ENCODE results near the gene ANKRD13B.
"Not testable (repeated sequence)": the region's sequence is repeated elsewhere in the genome, so short reads cannot be mapped to it uniquely, and the experiment has no call there.

Gene ANKRD13B

GRCh38 chr17:29633886-29634285 is 41.0 kb downstream of the ANKRD13B start:
- DNase-seq (ENCODE audit: insufficient read length, low spot score) = no peak
- TF ChIP-seq POLR2A (IDR thresholded peaks at IDR 0.05; ENCODE audit: low read depth, low read length) = no peak
- FAIRE-seq = no peak

GRCh38 chr17:29640413-29640812 is 47.5 kb downstream of the ANKRD13B start:
- DNase-seq (ENCODE audit: insufficient read length, low spot score) (no peak), FAIRE-seq (no peak)
- no peak for TF ChIP-seq POLR2A (IDR thresholded peaks at IDR 0.05; ENCODE audit: low read depth, low read length)

GRCh38 chr17:29640981-29641642 is 48.2 kb downstream of the ANKRD13B start:
- no peak for DNase-seq (ENCODE audit: insufficient read length, low spot score)
- TF ChIP-seq POLR2A (IDR thresholded peaks at IDR 0.05; ENCODE audit: low read depth, low read length) = no peak
- FAIRE-seq = no peak

- DNase-seq (ENCODE audit: insufficient read length, low spot score) = no peak
- TF ChIP-seq POLR2A (IDR thresholded peaks at IDR 0.05; ENCODE audit: low read depth, low read length) = no peak
- no peak for FAIRE-seq
Observed at GRCh38 chr17:29642171-29642611, 49.3 kb downstream of the ANKRD13B start.

GRCh38 chr17:29643817-29644160 is 50.9 kb downstream of the ANKRD13B start:
- FAIRE-seq (no peak), DNase-seq (ENCODE audit: insufficient read length, low spot score) (no peak)
- TF ChIP-seq POLR2A (IDR thresholded peaks at IDR 0.05; ENCODE audit: low read depth, low read length) = no peak

- DNase-seq (ENCODE audit: insufficient read length, low spot score) (no peak), FAIRE-seq (no peak)
- no peak for TF ChIP-seq POLR2A (IDR thresholded peaks at IDR 0.05; ENCODE audit: low read depth, low read length)
Observed at GRCh38 chr17:29645515-29646051, 52.7 kb downstream of the ANKRD13B start.

- no peak for TF ChIP-seq POLR2A (IDR thresholded peaks at IDR 0.05; ENCODE audit: low read depth, low read length)
- DNase-seq (ENCODE audit: insufficient read length, low spot score) (no peak), FAIRE-seq (no peak)
Observed at GRCh38 chr17:29648005-29648404, 55.1 kb downstream of the ANKRD13B start.

- TF ChIP-seq POLR2A (IDR thresholded peaks at IDR 0.05; ENCODE audit: low read depth, low read length) = no peak
- DNase-seq (ENCODE audit: insufficient read length, low spot score) = no peak
- no peak for FAIRE-seq
Observed at GRCh38 chr17:29649359-29649758, 56.4 kb downstream of the ANKRD13B start.

- FAIRE-seq = no peak
- no peak for DNase-seq (ENCODE audit: insufficient read length, low spot score)
- TF ChIP-seq POLR2A (IDR thresholded peaks at IDR 0.05; ENCODE audit: low read depth, low read length) = no peak
Observed at GRCh38 chr17:29650396-29650795, 57.5 kb downstream of the ANKRD13B start.

GRCh38 chr17:29651913-29652312 is 59.0 kb downstream of the ANKRD13B start:
- FAIRE-seq; DNase-seq (ENCODE audit: insufficient read length, low spot score): not testable (repeated sequence)

- no peak for TF ChIP-seq POLR2A (IDR thresholded peaks at IDR 0.05; ENCODE audit: low read depth, low read length)
- FAIRE-seq (no peak), DNase-seq (ENCODE audit: insufficient read length, low spot score) (no peak)
Observed at GRCh38 chr17:29652976-29653375, 60.0 kb downstream of the ANKRD13B start.

GRCh38 chr17:29653995-29654714 is 61.2 kb downstream of the ANKRD13B start:
- DNase-seq (ENCODE audit: insufficient read length, low spot score) = no peak
- no peak for TF ChIP-seq POLR2A (IDR thresholded peaks at IDR 0.05; ENCODE audit: low read depth, low read length)
- no peak for FAIRE-seq

- no peak for DNase-seq (ENCODE audit: insufficient read length, low spot score)
- TF ChIP-seq POLR2A (IDR thresholded peaks at IDR 0.05; ENCODE audit: low read depth, low read length) = no peak
- no peak for FAIRE-seq
Observed at GRCh38 chr17:29655323-29655722, 62.4 kb downstream of the ANKRD13B start.

GRCh38 chr17:29659155-29659554 is 66.2 kb downstream of the ANKRD13B start:
- no peak for TF ChIP-seq POLR2A (IDR thresholded peaks at IDR 0.05; ENCODE audit: low read depth, low read length)
- FAIRE-seq = no peak
- DNase-seq (ENCODE audit: insufficient read length, low spot score) = no peak

GRCh38 chr17:29661213-29661612 is 68.3 kb downstream of the ANKRD13B start:
- no peak for DNase-seq (ENCODE audit: insufficient read length, low spot score)
- no peak for FAIRE-seq
- no peak for TF ChIP-seq POLR2A (IDR thresholded peaks at IDR 0.05; ENCODE audit: low read depth, low read length)
